RWPE2 (cell line): Measurements from ENCODE around the gene TRIM47.
"Not testable (repeated sequence)": the region's sequence is repeated elsewhere in the genome, so short reads cannot be mapped to it uniquely, and the experiment has no call there.

Source experiments
- ATAC-seq: fragments of 200-7000 bp; cut with Tn5 transposase; 3 replicates; pipeline ENCODE4 v1.9.1; 2021; ENCODE audit warnings: low read depth
- DNase-seq: peaks from one replicate; pipeline ENCODE4 v3.0.0-alpha.2; 2020; ENCODE audit warnings: low spot score
- H3K27ac ChIP-seq: fragments of 450-650 bp; 2 replicates; pipeline ENCODE4 v1.5.1; 2017; ENCODE audit warnings: mild to moderate bottlenecking; ENCODE audit not compliant: poor library complexity, severe bottlenecking
- H3K27me3 ChIP-seq: fragments of 250-450 bp; sonication (Bioruptor Pico); 2 replicates; pipeline ENCODE4 v1.5.1; 2021; ENCODE audit warnings: mild to moderate bottlenecking, moderate library complexity; ENCODE audit not compliant: insufficient read depth, poor library complexity, severe bottlenecking
- H3K36me3 ChIP-seq: fragments of 250-450 bp; sonication (Bioruptor Pico); 2 replicates; pipeline ENCODE4 v1.5.1; 2020; ENCODE audit warnings: low read depth, mild to moderate bottlenecking, moderate library complexity
- H3K4me1 ChIP-seq: fragments of 250-450 bp; sonication (Bioruptor Pico); 2 replicates; pipeline ENCODE4 v1.5.1; 2021; ENCODE audit warnings: mild to moderate bottlenecking, moderate library complexity; ENCODE audit not compliant: insufficient read depth, poor library complexity, severe bottlenecking
- H3K4me3 ChIP-seq: fragments of 250-450 bp; sonication (Bioruptor Pico); 2 replicates; pipeline ENCODE4 v1.5.1; 2021; ENCODE audit warnings: mild to moderate bottlenecking, moderate library complexity; ENCODE audit not compliant: severe bottlenecking
- H3K9me3 ChIP-seq: fragments of 250-450 bp; sonication (Bioruptor Pico); 2 replicates; pipeline ENCODE4 v1.5.1; 2021; ENCODE audit warnings: mild to moderate bottlenecking, moderate library complexity; ENCODE audit not compliant: severe bottlenecking
- CTCF ChIP-seq: fragments of 450-650 bp; IDR thresholded peaks from one replicate; pipeline ENCODE4 v1.5.1; 2017; ENCODE audit warnings: mild to moderate bottlenecking, moderate library complexity; ENCODE audit not compliant: poor library complexity, severe bottlenecking

TRIM47 gene

GRCh38 chr17:75869282-75870141 lies 8.9 kb downstream of the TRIM47 start:
- H3K4me1 ChIP-seq = peaks cover 23% of the 10 kb centered on the region
- TF ChIP-seq CTCF = no peak
- H3K4me3 ChIP-seq = no peak overlapping the region
- peak overlapping the region; percentile 2 for H3K27ac ChIP-seq
- peaks cover 11% of the 10 kb centered on the region for H3K36me3 ChIP-seq
- ATAC-seq = peak; percentile 6; the same call in 1 of the 3 replicates
- no peaks in the 10 kb centered on the region for H3K9me3 ChIP-seq
- DNase-seq = no peak
- no peaks in the 10 kb centered on the region for H3K27me3 ChIP-seq

GRCh38 chr17:75868730-75869281 lies 9.6 kb downstream of the TRIM47 start:
- H3K9me3 ChIP-seq, DNase-seq, H3K27me3 ChIP-seq, H3K4me3 ChIP-seq, H3K36me3 ChIP-seq, ATAC-seq: not testable (repeated sequence)
- H3K4me1 ChIP-seq = peaks cover 28% of the 10 kb centered on the region
- H3K27ac ChIP-seq = peak overlapping the region; percentile 2

GRCh38 chr17:75865404-75866188 lies 12.8 kb downstream of the TRIM47 start:
- not testable (repeated sequence) for H3K9me3 ChIP-seq, ATAC-seq, DNase-seq, H3K27ac ChIP-seq, H3K27me3 ChIP-seq, H3K36me3 ChIP-seq, H3K4me3 ChIP-seq
- H3K4me1 ChIP-seq = peaks cover 15% of the 10 kb centered on the region

- H3K27me3 ChIP-seq, H3K27ac ChIP-seq, DNase-seq, H3K36me3 ChIP-seq, ATAC-seq, H3K9me3 ChIP-seq, H3K4me3 ChIP-seq: not testable (repeated sequence)
- peaks cover 15% of the 10 kb centered on the region for H3K4me1 ChIP-seq
These were observed 13.5 kb downstream of the TRIM47 start for GRCh38 chr17:75864887-75865286.

- H3K27ac ChIP-seq = no peak overlapping the region
- no peaks in the 10 kb centered on the region for H3K36me3 ChIP-seq
- TF ChIP-seq CTCF = no peak
- peak; percentile 47 for ATAC-seq
- H3K4me3 ChIP-seq = no peak overlapping the region
- H3K27me3 ChIP-seq = no peaks in the 10 kb centered on the region
- peaks cover 13% of the 10 kb centered on the region for H3K4me1 ChIP-seq
- no peaks in the 10 kb centered on the region for H3K9me3 ChIP-seq
- no peak for DNase-seq
These were observed 13.9 kb downstream of the TRIM47 start for GRCh38 chr17:75864448-75864871.

GRCh38 chr17:75861927-75862317 lies 16.5 kb downstream of the TRIM47 start:
- Histone ChIP-seq H3K4me1 (peaks cover 7% of the 10 kb centered on the region), H3K9me3 (no peaks in the 10 kb centered on the region), H3K27me3 (no peaks in the 10 kb centered on the region), H3K27ac (no peak overlapping the region), H3K4me3 (no peak overlapping the region), H3K36me3 (no peaks in the 10 kb centered on the region)
- no peak for TF ChIP-seq CTCF
- no peak for ATAC-seq
- no peak for DNase-seq

- not testable (repeated sequence) for H3K27ac ChIP-seq, H3K4me3 ChIP-seq, H3K36me3 ChIP-seq, H3K27me3 ChIP-seq, H3K9me3 ChIP-seq, H3K4me1 ChIP-seq, DNase-seq, ATAC-seq
These were observed 19.0 kb downstream of the TRIM47 start for GRCh38 chr17:75859358-75859757.
